GM23338 (cell line): ENCODE results near the gene NEK11. TPM values are rescaled to one million over a fixed set of nuclear protein-coding genes. Genes with fewer than 3 reads are reported as not detected.

Experiments
- ATAC-seq: fragments of 200-7000 bp; cut with Tn5 transposase; 3 replicates; pipeline ENCODE4 v1.9.1; 2020
- DNase-seq: peaks from one replicate; pipeline ENCODE4 v3.0.0-alpha.2; 2015; ENCODE audit warnings: low spot score
- H2AFZ ChIP-seq: fragments of 200-600 bp; sonication (generic); 2 replicates; pipeline ENCODE4 v1.8.0; 2016; ENCODE audit warnings: antibody characterized with exemption, mild to moderate bottlenecking, moderate library complexity
- H3F3A ChIP-seq: fragments of 200-600 bp; sonication (generic); replicated peaks from 2 replicates; pipeline ENCODE4 v1.8.0; 2017; ENCODE audit warnings: antibody characterized with exemption, mixed run types, low read depth
- H3K27ac ChIP-seq: fragments of 200-600 bp; sonication (generic); 2 replicates; pipeline ENCODE4 v1.6.1; 2016; ENCODE audit warnings: low read depth
- H3K27me3 ChIP-seq: fragments of 200-600 bp; sonication (generic); 2 replicates; pipeline ENCODE4 v1.8.0; 2016; ENCODE audit warnings: mild to moderate bottlenecking, mixed run types, moderate library complexity; ENCODE audit not compliant: insufficient read depth
- H3K36me3 ChIP-seq: fragments of 200-600 bp; sonication (generic); 2 replicates; pipeline ENCODE4 v1.8.0; 2016; ENCODE audit warnings: mild to moderate bottlenecking; ENCODE audit not compliant: insufficient read depth
- H3K4me1 ChIP-seq: fragments of 200-600 bp; sonication (generic); 2 replicates; pipeline ENCODE4 v1.8.0; 2016; ENCODE audit warnings: mild to moderate bottlenecking, moderate library complexity; ENCODE audit not compliant: insufficient read depth
- H3K4me2 ChIP-seq: fragments of 200-600 bp; sonication (generic); 2 replicates; pipeline ENCODE4 v1.7.1; 2017; ENCODE audit warnings: mixed run types
- H3K4me3 ChIP-seq: fragments of 200-600 bp; sonication (generic); 2 replicates; pipeline ENCODE4 v1.6.1; 2016; ENCODE audit warnings: mixed run types
- H3K79me2 ChIP-seq: fragments of 200-600 bp; sonication (generic); replicated peaks from 2 replicates; pipeline ENCODE4 v1.8.0; 2017; ENCODE audit warnings: mild to moderate bottlenecking; ENCODE audit not compliant: insufficient read depth
- H3K9me2 ChIP-seq: fragments of 200-600 bp; sonication (generic); 2 replicates; pipeline ENCODE4 v1.8.0; 2017; ENCODE audit not compliant: insufficient read depth
- H4K20me1 ChIP-seq: fragments of 200-600 bp; sonication (generic); replicated peaks from 2 replicates; pipeline ENCODE4 v1.8.0; 2017; ENCODE audit warnings: mild to moderate bottlenecking; ENCODE audit not compliant: insufficient read depth
- H3K27ac Mint-ChIP-seq: 2 replicates; pipeline ENCODE4 v1.8.0; 2020; ENCODE audit warnings: inconsistent platforms, mild to moderate bottlenecking, moderate library complexity, mixed read lengths
- H3K27me3 Mint-ChIP-seq: 3 replicates; pipeline ENCODE4 v1.8.0; 2022; ENCODE audit warnings: low read depth, mild to moderate bottlenecking, moderate library complexity, mixed read lengths, inconsistent platforms; ENCODE audit not compliant: insufficient read depth, poor library complexity
- H3K36me3 Mint-ChIP-seq: 3 replicates; pipeline ENCODE4 v1.8.0; 2021; ENCODE audit warnings: low read depth, mild to moderate bottlenecking, inconsistent platforms, moderate library complexity, mixed read lengths
- H3K4me1 Mint-ChIP-seq: 3 replicates; pipeline ENCODE4 v1.8.0; 2020; ENCODE audit warnings: mild to moderate bottlenecking, inconsistent platforms, mixed read lengths
- H3K4me3 Mint-ChIP-seq: 3 replicates; pipeline ENCODE4 v1.8.0; 2021; ENCODE audit warnings: moderate library complexity, mild to moderate bottlenecking, inconsistent platforms, mixed read lengths
- H3K9me3 Mint-ChIP-seq: 3 replicates; pipeline ENCODE4 v1.8.0; 2020; ENCODE audit warnings: moderate library complexity, mild to moderate bottlenecking, inconsistent platforms, mixed read lengths
- CREB1 ChIP-seq: fragments of 250-450 bp; sonication (Bioruptor Pico); IDR thresholded peaks from 2 replicates; pipeline ENCODE4 v1.5.0; 2020; ENCODE audit warnings: low read depth, mild to moderate bottlenecking, moderate library complexity
- EZH2 ChIP-seq: fragments of 200-600 bp; sonication (generic); IDR thresholded peaks from one replicate; pipeline ENCODE4 v1.8.0; 2017; ENCODE audit warnings: antibody characterized with exemption, mild to moderate bottlenecking, low read depth; ENCODE audit not compliant: unreplicated experiment
- EZH2phosphoT487 ChIP-seq: fragments of 200-600 bp; sonication (generic); IDR thresholded peaks from one replicate; pipeline ENCODE4 v1.8.1; 2018; ENCODE audit warnings: antibody characterized with exemption; ENCODE audit not compliant: unreplicated experiment
- JUNB ChIP-seq: IDR thresholded peaks from one replicate; pipeline ENCODE4 v1.6.1; 2016; ENCODE audit warnings: antibody characterized with exemption; ENCODE audit not compliant: unreplicated experiment
- NANOG ChIP-seq: IDR thresholded peaks from 2 replicates; pipeline ENCODE4 v1.6.1; 2016; ENCODE audit warnings: antibody characterized with exemption, borderline replicate concordance
- POLR2AphosphoS5 ChIP-seq: IDR thresholded peaks from 2 replicates; pipeline ENCODE4 v1.6.1; 2016; ENCODE audit warnings: antibody characterized with exemption, low read depth
- STAT1 ChIP-seq: IDR thresholded peaks from one replicate; pipeline ENCODE4 v1.6.1; 2016; ENCODE audit warnings: antibody characterized with exemption; ENCODE audit not compliant: unreplicated experiment
- ZNF114 ChIP-seq: fragments of 250-450 bp; sonication (Bioruptor Pico); IDR thresholded peaks from 2 replicates; pipeline ENCODE4 v1.5.0; 2020; ENCODE audit warnings: mild to moderate bottlenecking, moderate library complexity
- polyA plus RNA-seq: library from polyadenylated mRNA; unstranded; fragments of >200 nt; fragmentation: Nextera tagmentation; extraction: Ambion mirVana; gene quantifications from 2 replicates; pipeline ENCODE4 v1.2.1, GENCODE V29; 2016
- total RNA-seq: library from RNA; depleted of rRNA; stranded (reverse); fragments of >200 nt; shearing (Covaris generic); gene quantifications from 2 replicates; pipeline ENCODE4 v1.2.3, GENCODE V29; 2014
- TF ChIP-seq, protein P1 (sequence below): fragments of 250-450 bp; sonication (Bioruptor Pico); IDR thresholded peaks from 2 replicates; pipeline ENCODE4 v1.5.0; 2020; ENCODE audit warnings: mild to moderate bottlenecking, moderate library complexity
- TF ChIP-seq, protein P2 (sequence below), 2 experiments: fragments of 200-600 bp in 1 of 2; sonication (generic) in 1 of 2; conservative IDR thresholded peaks; 2 replicates each; pipeline versions ENCODE4 v1.5.1 to v1.6.1; 2016 to 2017; ENCODE audit warnings: antibody characterized with exemption in 2 of 2, low read depth in 2 of 2, mild to moderate bottlenecking in 2 of 2, moderate library complexity in 1 of 2
- TF ChIP-seq, protein P3 (sequence below): IDR thresholded peaks from one replicate; pipeline ENCODE4 v1.6.1; 2018; ENCODE audit warnings: antibody characterized with exemption; ENCODE audit not compliant: unreplicated experiment

Gene NEK11
- total and polyA plus RNA-seq, 2 experiments from 2014 or later = 0.80 to 1.1 TPM

DNA sequence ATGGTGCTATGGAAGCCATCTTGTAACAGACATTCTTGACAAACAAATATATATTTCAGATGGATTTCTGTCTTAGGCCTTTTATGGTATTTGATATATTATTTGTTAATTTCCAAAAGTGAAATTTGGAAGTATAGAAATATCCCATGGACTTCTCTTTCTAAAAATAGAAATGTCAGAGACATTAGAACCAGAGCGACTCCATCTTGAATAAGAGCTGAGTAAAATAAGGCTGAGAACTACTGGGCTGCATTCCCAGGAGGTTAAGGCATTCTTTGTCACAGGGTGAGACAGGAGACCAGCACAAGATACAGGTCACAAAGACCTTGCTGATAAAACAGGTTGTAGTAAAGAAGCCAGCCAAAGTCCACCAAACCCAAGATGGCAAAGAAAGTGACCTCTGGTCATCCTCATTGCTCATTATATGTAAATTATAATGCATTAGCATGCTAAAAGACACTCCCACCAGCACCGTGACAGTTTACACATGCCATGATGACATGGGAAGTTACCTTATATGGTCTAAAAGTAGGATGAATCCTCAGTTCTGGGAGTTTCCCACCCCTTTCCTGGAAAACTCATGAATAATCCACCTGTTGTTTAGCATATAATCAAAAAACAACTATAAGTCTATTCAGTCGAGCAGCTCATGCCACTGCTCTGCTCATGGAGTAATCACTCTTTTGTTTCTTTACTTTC lies 146.0 kb downstream of the NEK11 start:
- H3K4me3 ChIP-seq = no peak overlapping the region
- Mint-ChIP-seq H3K4me3 (no peak overlapping the region), H3K9me3 (no peaks in the 10 kb centered on the region), H3K27ac (no peak overlapping the region), H3K27me3 (no peaks in the 10 kb centered on the region), H3K4me1 (no peaks in the 10 kb centered on the region), H3K36me3 (no peaks in the 10 kb centered on the region)
- no peak overlapping the region for H3K4me2 ChIP-seq
- no peak overlapping the region for H3K27ac ChIP-seq
- H3K27me3 ChIP-seq = no peaks in the 10 kb centered on the region
- 0 out of 2 replicates have a peak, but pooled peaks cover 5% of the 10 kb centered on the region for H3K9me2 ChIP-seq
- H4K20me1 ChIP-seq = no peaks in the 10 kb centered on the region
- no peak for ATAC-seq
- DNase-seq = no peak
- no peaks in the 10 kb centered on the region for H3K4me1 ChIP-seq
- H3F3A ChIP-seq = no peaks in the 10 kb centered on the region
- H3K79me2 ChIP-seq = no peaks in the 10 kb centered on the region
- no peak overlapping the region for H2AFZ ChIP-seq
- no peaks in the 10 kb centered on the region for H3K36me3 ChIP-seq
- TF ChIP-seq EZH2 (no peak), STAT1 (no peak), POLR2AphosphoS5 (no peak), CREB1 (no peak), JUNB (no peak), NANOG (no peak), EZH2phosphoT487 (no peak), ZNF114 (no peak)
- TF ChIP-seq, protein P1, sequence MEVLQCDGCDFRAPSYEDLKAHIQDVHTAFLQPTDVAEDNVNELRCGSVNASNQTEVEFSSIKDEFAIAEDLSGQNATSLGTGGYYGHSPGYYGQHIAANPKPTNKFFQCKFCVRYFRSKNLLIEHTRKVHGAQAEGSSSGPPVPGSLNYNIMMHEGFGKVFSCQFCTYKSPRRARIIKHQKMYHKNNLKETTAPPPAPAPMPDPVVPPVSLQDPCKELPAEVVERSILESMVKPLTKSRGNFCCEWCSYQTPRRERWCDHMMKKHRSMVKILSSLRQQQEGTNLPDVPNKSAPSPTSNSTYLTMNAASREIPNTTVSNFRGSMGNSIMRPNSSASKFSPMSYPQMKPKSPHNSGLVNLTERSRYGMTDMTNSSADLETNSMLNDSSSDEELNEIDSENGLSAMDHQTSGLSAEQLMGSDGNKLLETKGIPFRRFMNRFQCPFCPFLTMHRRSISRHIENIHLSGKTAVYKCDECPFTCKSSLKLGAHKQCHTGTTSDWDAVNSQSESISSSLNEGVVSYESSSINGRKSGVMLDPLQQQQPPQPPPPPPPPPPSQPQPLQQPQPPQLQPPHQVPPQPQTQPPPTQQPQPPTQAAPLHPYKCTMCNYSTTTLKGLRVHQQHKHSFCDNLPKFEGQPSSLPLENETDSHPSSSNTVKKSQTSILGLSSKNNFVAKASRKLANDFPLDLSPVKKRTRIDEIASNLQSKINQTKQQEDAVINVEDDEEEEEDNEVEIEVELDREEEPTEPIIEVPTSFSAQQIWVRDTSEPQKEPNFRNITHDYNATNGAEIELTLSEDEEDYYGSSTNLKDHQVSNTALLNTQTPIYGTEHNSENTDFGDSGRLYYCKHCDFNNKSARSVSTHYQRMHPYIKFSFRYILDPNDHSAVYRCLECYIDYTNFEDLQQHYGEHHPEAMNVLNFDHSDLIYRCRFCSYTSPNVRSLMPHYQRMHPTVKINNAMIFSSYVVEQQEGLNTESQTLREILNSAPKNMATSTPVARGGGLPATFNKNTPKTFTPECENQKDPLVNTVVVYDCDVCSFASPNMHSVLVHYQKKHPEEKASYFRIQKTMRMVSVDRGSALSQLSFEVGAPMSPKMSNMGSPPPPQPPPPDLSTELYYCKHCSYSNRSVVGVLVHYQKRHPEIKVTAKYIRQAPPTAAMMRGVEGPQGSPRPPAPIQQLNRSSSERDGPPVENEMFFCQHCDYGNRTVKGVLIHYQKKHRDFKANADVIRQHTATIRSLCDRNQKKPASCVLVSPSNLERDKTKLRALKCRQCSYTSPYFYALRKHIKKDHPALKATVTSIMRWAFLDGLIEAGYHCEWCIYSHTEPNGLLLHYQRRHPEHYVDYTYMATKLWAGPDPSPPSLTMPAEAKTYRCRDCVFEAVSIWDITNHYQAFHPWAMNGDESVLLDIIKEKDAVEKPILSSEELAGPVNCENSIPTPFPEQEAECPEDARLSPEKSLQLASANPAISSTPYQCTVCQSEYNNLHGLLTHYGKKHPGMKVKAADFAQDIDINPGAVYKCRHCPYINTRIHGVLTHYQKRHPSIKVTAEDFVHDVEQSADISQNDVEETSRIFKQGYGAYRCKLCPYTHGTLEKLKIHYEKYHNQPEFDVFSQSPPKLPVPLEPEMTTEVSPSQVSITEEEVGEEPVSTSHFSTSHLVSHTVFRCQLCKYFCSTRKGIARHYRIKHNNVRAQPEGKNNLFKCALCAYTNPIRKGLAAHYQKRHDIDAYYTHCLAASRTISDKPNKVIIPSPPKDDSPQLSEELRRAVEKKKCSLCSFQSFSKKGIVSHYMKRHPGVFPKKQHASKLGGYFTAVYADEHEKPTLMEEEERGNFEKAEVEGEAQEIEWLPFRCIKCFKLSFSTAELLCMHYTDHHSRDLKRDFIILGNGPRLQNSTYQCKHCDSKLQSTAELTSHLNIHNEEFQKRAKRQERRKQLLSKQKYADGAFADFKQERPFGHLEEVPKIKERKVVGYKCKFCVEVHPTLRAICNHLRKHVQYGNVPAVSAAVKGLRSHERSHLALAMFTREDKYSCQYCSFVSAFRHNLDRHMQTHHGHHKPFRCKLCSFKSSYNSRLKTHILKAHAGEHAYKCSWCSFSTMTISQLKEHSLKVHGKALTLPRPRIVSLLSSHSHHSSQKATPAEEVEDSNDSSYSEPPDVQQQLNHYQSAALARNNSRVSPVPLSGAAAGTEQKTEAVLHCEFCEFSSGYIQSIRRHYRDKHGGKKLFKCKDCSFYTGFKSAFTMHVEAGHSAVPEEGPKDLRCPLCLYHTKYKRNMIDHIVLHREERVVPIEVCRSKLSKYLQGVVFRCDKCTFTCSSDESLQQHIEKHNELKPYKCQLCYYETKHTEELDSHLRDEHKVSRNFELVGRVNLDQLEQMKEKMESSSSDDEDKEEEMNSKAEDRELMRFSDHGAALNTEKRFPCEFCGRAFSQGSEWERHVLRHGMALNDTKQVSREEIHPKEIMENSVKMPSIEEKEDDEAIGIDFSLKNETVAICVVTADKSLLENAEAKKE (CRISPR knock-in tag) = no peak
- TF ChIP-seq, protein P2, sequence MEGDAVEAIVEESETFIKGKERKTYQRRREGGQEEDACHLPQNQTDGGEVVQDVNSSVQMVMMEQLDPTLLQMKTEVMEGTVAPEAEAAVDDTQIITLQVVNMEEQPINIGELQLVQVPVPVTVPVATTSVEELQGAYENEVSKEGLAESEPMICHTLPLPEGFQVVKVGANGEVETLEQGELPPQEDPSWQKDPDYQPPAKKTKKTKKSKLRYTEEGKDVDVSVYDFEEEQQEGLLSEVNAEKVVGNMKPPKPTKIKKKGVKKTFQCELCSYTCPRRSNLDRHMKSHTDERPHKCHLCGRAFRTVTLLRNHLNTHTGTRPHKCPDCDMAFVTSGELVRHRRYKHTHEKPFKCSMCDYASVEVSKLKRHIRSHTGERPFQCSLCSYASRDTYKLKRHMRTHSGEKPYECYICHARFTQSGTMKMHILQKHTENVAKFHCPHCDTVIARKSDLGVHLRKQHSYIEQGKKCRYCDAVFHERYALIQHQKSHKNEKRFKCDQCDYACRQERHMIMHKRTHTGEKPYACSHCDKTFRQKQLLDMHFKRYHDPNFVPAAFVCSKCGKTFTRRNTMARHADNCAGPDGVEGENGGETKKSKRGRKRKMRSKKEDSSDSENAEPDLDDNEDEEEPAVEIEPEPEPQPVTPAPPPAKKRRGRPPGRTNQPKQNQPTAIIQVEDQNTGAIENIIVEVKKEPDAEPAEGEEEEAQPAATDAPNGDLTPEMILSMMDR (conservative IDR thresholded peaks at IDR 0.05; ENCODE audit: low read depth in 2 of 2) = no peak
- TF ChIP-seq, protein P3, sequence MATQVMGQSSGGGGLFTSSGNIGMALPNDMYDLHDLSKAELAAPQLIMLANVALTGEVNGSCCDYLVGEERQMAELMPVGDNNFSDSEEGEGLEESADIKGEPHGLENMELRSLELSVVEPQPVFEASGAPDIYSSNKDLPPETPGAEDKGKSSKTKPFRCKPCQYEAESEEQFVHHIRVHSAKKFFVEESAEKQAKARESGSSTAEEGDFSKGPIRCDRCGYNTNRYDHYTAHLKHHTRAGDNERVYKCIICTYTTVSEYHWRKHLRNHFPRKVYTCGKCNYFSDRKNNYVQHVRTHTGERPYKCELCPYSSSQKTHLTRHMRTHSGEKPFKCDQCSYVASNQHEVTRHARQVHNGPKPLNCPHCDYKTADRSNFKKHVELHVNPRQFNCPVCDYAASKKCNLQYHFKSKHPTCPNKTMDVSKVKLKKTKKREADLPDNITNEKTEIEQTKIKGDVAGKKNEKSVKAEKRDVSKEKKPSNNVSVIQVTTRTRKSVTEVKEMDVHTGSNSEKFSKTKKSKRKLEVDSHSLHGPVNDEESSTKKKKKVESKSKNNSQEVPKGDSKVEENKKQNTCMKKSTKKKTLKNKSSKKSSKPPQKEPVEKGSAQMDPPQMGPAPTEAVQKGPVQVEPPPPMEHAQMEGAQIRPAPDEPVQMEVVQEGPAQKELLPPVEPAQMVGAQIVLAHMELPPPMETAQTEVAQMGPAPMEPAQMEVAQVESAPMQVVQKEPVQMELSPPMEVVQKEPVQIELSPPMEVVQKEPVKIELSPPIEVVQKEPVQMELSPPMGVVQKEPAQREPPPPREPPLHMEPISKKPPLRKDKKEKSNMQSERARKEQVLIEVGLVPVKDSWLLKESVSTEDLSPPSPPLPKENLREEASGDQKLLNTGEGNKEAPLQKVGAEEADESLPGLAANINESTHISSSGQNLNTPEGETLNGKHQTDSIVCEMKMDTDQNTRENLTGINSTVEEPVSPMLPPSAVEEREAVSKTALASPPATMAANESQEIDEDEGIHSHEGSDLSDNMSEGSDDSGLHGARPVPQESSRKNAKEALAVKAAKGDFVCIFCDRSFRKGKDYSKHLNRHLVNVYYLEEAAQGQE = no peak
